ENCODE data around the gene RASGRP4.
A peak's percentile ranks its signal among the peaks of the same experiment; 100 is the strongest.

RASGRP4 gene

GRCh38 chr19:38443458-38443999 lies 17.5 kb upstream of the RASGRP4 start:
- Histone ChIP-seq H3K9ac (ENCODE audit: low read length) (no peak overlapping the region), H3K27me3 (ENCODE audit: control insufficient read depth, insufficient read depth, low read length) (no peaks in the 10 kb centered on the region), H3K27ac (ENCODE audit: low read length) (no peak overlapping the region), H3K9me3 (ENCODE audit: control insufficient read depth, low read depth, low read length) (no peaks in the 10 kb centered on the region), H3K4me1 (ENCODE audit: control insufficient read depth, low read depth, low read length) (no peaks in the 10 kb centered on the region), H3K36me3 (ENCODE audit: control insufficient read depth, low read depth, low read length) (peaks cover 8% of the 10 kb centered on the region), H3K4me3 (ENCODE audit: low read length) (no peak overlapping the region)

- H3K9me3 ChIP-seq (ENCODE audit: control insufficient read depth, low read depth, low read length), result no peaks in the 10 kb centered on the region
- no peaks in the 10 kb centered on the region for H3K27me3 ChIP-seq (ENCODE audit: control insufficient read depth, insufficient read depth, low read length)
- H3K36me3 ChIP-seq (ENCODE audit: control insufficient read depth, low read depth, low read length), result peaks cover 8% of the 10 kb centered on the region
- H3K27ac ChIP-seq (ENCODE audit: low read length), result no peak overlapping the region
- H3K4me3 ChIP-seq (ENCODE audit: low read length), result no peak overlapping the region
- H3K9ac ChIP-seq (ENCODE audit: low read length), result no peak overlapping the region
- no peaks in the 10 kb centered on the region for H3K4me1 ChIP-seq (ENCODE audit: control insufficient read depth, low read depth, low read length)
Measured at GRCh38 chr19:38442736-38443135, 16.7 kb upstream of the RASGRP4 start.

- H3K9me3 ChIP-seq (ENCODE audit: control insufficient read depth, low read depth, low read length), result no peaks in the 10 kb centered on the region
- H3K27ac ChIP-seq (ENCODE audit: low read length), result no peak overlapping the region
- peaks cover 8% of the 10 kb centered on the region for H3K36me3 ChIP-seq (ENCODE audit: control insufficient read depth, low read depth, low read length)
- no peaks in the 10 kb centered on the region for H3K27me3 ChIP-seq (ENCODE audit: control insufficient read depth, insufficient read depth, low read length)
- H3K4me1 ChIP-seq (ENCODE audit: control insufficient read depth, low read depth, low read length), result no peaks in the 10 kb centered on the region
- H3K4me3 ChIP-seq (ENCODE audit: low read length), result no peak overlapping the region
- H3K9ac ChIP-seq (ENCODE audit: low read length), result no peak overlapping the region
Measured at GRCh38 chr19:38441657-38442348, 15.8 kb upstream of the RASGRP4 start.

GRCh38 chr19:38440592-38440991 lies 14.6 kb upstream of the RASGRP4 start:
- Histone ChIP-seq H3K27me3 (ENCODE audit: control insufficient read depth, insufficient read depth, low read length) (no peaks in the 10 kb centered on the region), H3K36me3 (ENCODE audit: control insufficient read depth, low read depth, low read length) (peaks cover 8% of the 10 kb centered on the region), H3K27ac (ENCODE audit: low read length) (no peak overlapping the region), H3K9ac (ENCODE audit: low read length) (no peak overlapping the region), H3K9me3 (ENCODE audit: control insufficient read depth, low read depth, low read length) (no peaks in the 10 kb centered on the region), H3K4me3 (ENCODE audit: low read length) (no peak overlapping the region), H3K4me1 (ENCODE audit: control insufficient read depth, low read depth, low read length) (no peaks in the 10 kb centered on the region)

- H3K4me1 ChIP-seq (ENCODE audit: control insufficient read depth, low read depth, low read length), result peaks cover 12% of the 10 kb centered on the region
- no peaks in the 10 kb centered on the region for H3K36me3 ChIP-seq (ENCODE audit: control insufficient read depth, low read depth, low read length)
- H3K27ac ChIP-seq (ENCODE audit: low read length), result no peak overlapping the region
- no peak overlapping the region for H3K9ac ChIP-seq (ENCODE audit: low read length)
- H3K9me3 ChIP-seq (ENCODE audit: control insufficient read depth, low read depth, low read length), result no peaks in the 10 kb centered on the region
- H3K27me3 ChIP-seq (ENCODE audit: control insufficient read depth, insufficient read depth, low read length), result no peaks in the 10 kb centered on the region
- H3K4me3 ChIP-seq (ENCODE audit: low read length), result no peak overlapping the region
Measured at GRCh38 chr19:38437917-38438316, 11.9 kb upstream of the RASGRP4 start.

- Histone ChIP-seq H3K9me3 (ENCODE audit: control insufficient read depth, low read depth, low read length) (no peaks in the 10 kb centered on the region), H3K4me3 (ENCODE audit: low read length) (no peak overlapping the region), H3K36me3 (ENCODE audit: control insufficient read depth, low read depth, low read length) (no peaks in the 10 kb centered on the region), H3K27me3 (ENCODE audit: control insufficient read depth, insufficient read depth, low read length) (no peaks in the 10 kb centered on the region), H3K27ac (ENCODE audit: low read length) (no peak overlapping the region), H3K9ac (ENCODE audit: low read length) (no peak overlapping the region), H3K4me1 (ENCODE audit: control insufficient read depth, low read depth, low read length) (peaks cover 12% of the 10 kb centered on the region)
Measured at GRCh38 chr19:38437295-38437694, 11.3 kb upstream of the RASGRP4 start.

- H3K27me3 ChIP-seq (ENCODE audit: control insufficient read depth, insufficient read depth, low read length), result no peaks in the 10 kb centered on the region
- H3K27ac ChIP-seq (ENCODE audit: low read length), result peak overlapping the region; percentile 63
- H3K9ac ChIP-seq (ENCODE audit: low read length), result peak overlapping the region; percentile 48
- peaks cover 12% of the 10 kb centered on the region for H3K4me1 ChIP-seq (ENCODE audit: control insufficient read depth, low read depth, low read length)
- no peaks in the 10 kb centered on the region for H3K36me3 ChIP-seq (ENCODE audit: control insufficient read depth, low read depth, low read length)
- H3K4me3 ChIP-seq (ENCODE audit: low read length), result peak overlapping the region; percentile 88
- no peaks in the 10 kb centered on the region for H3K9me3 ChIP-seq (ENCODE audit: control insufficient read depth, low read depth, low read length)
Measured at GRCh38 chr19:38434549-38435051, 8.6 kb upstream of the RASGRP4 start.

GRCh38 chr19:38433268-38433733 lies 7.3 kb upstream of the RASGRP4 start, which contains the start of gene RYR1:
Gene RYR1 (plus strand): TSS chr19:38433691. CDS start chr19:38433830, 139 bp downstream.
- H3K27ac ChIP-seq (ENCODE audit: low read length), result no peak within 1 kb of the TSS

GRCh38 chr19:38430931-38431330 lies 4.9 kb upstream of the RASGRP4 start:
- no peaks in the 10 kb centered on the region for H3K36me3 ChIP-seq (ENCODE audit: control insufficient read depth, low read depth, low read length)
- H3K4me3 ChIP-seq (ENCODE audit: low read length), result no peak overlapping the region
- no peaks in the 10 kb centered on the region for H3K27me3 ChIP-seq (ENCODE audit: control insufficient read depth, insufficient read depth, low read length)
- H3K27ac ChIP-seq (ENCODE audit: low read length), result no peak overlapping the region
- H3K9ac ChIP-seq (ENCODE audit: low read length), result no peak overlapping the region
- peaks cover 20% of the 10 kb centered on the region for H3K4me1 ChIP-seq (ENCODE audit: control insufficient read depth, low read depth, low read length)
- H3K9me3 ChIP-seq (ENCODE audit: control insufficient read depth, low read depth, low read length), result no peaks in the 10 kb centered on the region

More at GRCh38 chr19:38433268-38433733, 7.3 kb upstream of the RASGRP4 start, which contains the start of gene RYR1:
- Histone ChIP-seq H3K4me3 (ENCODE audit: low read length) (peak within 1 kb of the TSS; percentile 88), H3K27me3 (ENCODE audit: control insufficient read depth, insufficient read depth, low read length) (no peaks in the 10 kb centered on the region), H3K4me1 (ENCODE audit: control insufficient read depth, low read depth, low read length) (peaks cover 12% of the 10 kb centered on the region), H3K9me3 (ENCODE audit: control insufficient read depth, low read depth, low read length) (no peaks in the 10 kb centered on the region), H3K9ac (ENCODE audit: low read length) (peak within 1 kb of the TSS; percentile 48), H3K36me3 (ENCODE audit: control insufficient read depth, low read depth, low read length) (no peaks in the 10 kb centered on the region)

- Histone ChIP-seq H3K27me3 (ENCODE audit: control insufficient read depth, insufficient read depth, low read length) (no peaks in the 10 kb centered on the region), H3K9ac (ENCODE audit: low read length) (no peak overlapping the region), H3K27ac (ENCODE audit: low read length) (no peak overlapping the region), H3K9me3 (ENCODE audit: control insufficient read depth, low read depth, low read length) (no peaks in the 10 kb centered on the region), H3K4me3 (ENCODE audit: low read length) (no peak overlapping the region), H3K36me3 (ENCODE audit: control insufficient read depth, low read depth, low read length) (no peaks in the 10 kb centered on the region), H3K4me1 (ENCODE audit: control insufficient read depth, low read depth, low read length) (peaks cover 20% of the 10 kb centered on the region)
Measured at GRCh38 chr19:38429811-38430156, 3.8 kb upstream of the RASGRP4 start.

GRCh38 chr19:38429055-38429810 lies 3.2 kb upstream of the RASGRP4 start:
- H3K27me3 ChIP-seq (ENCODE audit: control insufficient read depth, insufficient read depth, low read length), result no peaks in the 10 kb centered on the region
- H3K4me3 ChIP-seq (ENCODE audit: low read length), result no peak overlapping the region
- no peak overlapping the region for H3K27ac ChIP-seq (ENCODE audit: low read length)
- no peak overlapping the region for H3K9ac ChIP-seq (ENCODE audit: low read length)
- H3K36me3 ChIP-seq (ENCODE audit: control insufficient read depth, low read depth, low read length), result no peaks in the 10 kb centered on the region
- no peaks in the 10 kb centered on the region for H3K9me3 ChIP-seq (ENCODE audit: control insufficient read depth, low read depth, low read length)
- peaks cover 19% of the 10 kb centered on the region for H3K4me1 ChIP-seq (ENCODE audit: control insufficient read depth, low read depth, low read length)
